GM21737 (cell line): ENCODE data around the gene ADGRG2.

Experiments
- ATAC-seq: cut with Tn5 transposase; IDR thresholded peaks from one replicate; pipeline ENCODE4 v1.9.1; 2021; ENCODE audit warnings: mild to moderate bottlenecking, moderate library complexity; ENCODE audit not compliant: unreplicated experiment

The ADGRG2 gene

GRCh38 chrX:19121898-19122640 lies at the start of gene ADGRG2:
Gene ADGRG2, minus strand, starts transcription at chrX:19122468. Its CDS starts 53,634 bp downstream, at chrX:19068834.
- ATAC-seq, result no peak

- no peak for ATAC-seq
Observed at GRCh38 chrX:19168609-19169008, 46.3 kb upstream of the ADGRG2 start.

- no peak for ATAC-seq
Observed at GRCh38 chrX:19162851-19163250, 40.6 kb upstream of the ADGRG2 start.

GRCh38 chrX:19156186-19156585 lies 33.9 kb upstream of the ADGRG2 start:
- no peak for ATAC-seq

- ATAC-seq, result no peak
Observed at GRCh38 chrX:19152762-19153161, 30.5 kb upstream of the ADGRG2 start.

GRCh38 chrX:19137067-19137466 lies 14.8 kb upstream of the ADGRG2 start:
- ATAC-seq, result no peak

GRCh38 chrX:19133784-19134183 lies 11.5 kb upstream of the ADGRG2 start:
- ATAC-seq, result no peak

GRCh38 chrX:19133231-19133630 lies 11.0 kb upstream of the ADGRG2 start:
- ATAC-seq, result no peak

GRCh38 chrX:19130628-19131027 lies 8.4 kb upstream of the ADGRG2 start:
- no peak for ATAC-seq

- ATAC-seq, result no peak
Observed at GRCh38 chrX:19129694-19130093, 7.4 kb upstream of the ADGRG2 start.

- no peak for ATAC-seq
Observed at GRCh38 chrX:19127649-19128168, 5.4 kb upstream of the ADGRG2 start.

- no peak for ATAC-seq
Observed at GRCh38 chrX:19122641-19123009, 357 bp upstream of the ADGRG2 start.

- no peak for ATAC-seq
Observed at GRCh38 chrX:19121466-19121865, 802 bp downstream of the ADGRG2 start.

- ATAC-seq, result no peak
Observed at GRCh38 chrX:19110642-19111041, 11.6 kb downstream of the ADGRG2 start.

- no peak for ATAC-seq
Observed at GRCh38 chrX:19107035-19107434, 15.2 kb downstream of the ADGRG2 start.

- no peak for ATAC-seq
Observed at GRCh38 chrX:19100586-19100985, 21.7 kb downstream of the ADGRG2 start.

GRCh38 chrX:19097553-19098283 lies 24.6 kb downstream of the ADGRG2 start:
- no peak for ATAC-seq

GRCh38 chrX:19096586-19096985 lies 25.7 kb downstream of the ADGRG2 start:
- no peak for ATAC-seq

- no peak for ATAC-seq
Observed at GRCh38 chrX:19094654-19095053, 27.6 kb downstream of the ADGRG2 start.

- no peak for ATAC-seq
Observed at GRCh38 chrX:19091596-19091995, 30.7 kb downstream of the ADGRG2 start.

GRCh38 chrX:19089555-19090040 lies 32.7 kb downstream of the ADGRG2 start:
- no peak for ATAC-seq
